Activated CD8-positive, alpha-beta memory T cell treated with anti-CD3 and anti-CD28 coated beads, Interleukin-2, amount 50 U/mL, for 1 hour (primary cell): ENCODE measurements around the gene SCGN.
"Not testable (repeated sequence)": the region's sequence is repeated elsewhere in the genome, so short reads cannot be mapped to it uniquely, and the experiment has no call there.

Experiments used
- DNase-seq: peaks from one replicate; pipeline ENCODE4 v3.0.0-alpha.2; 2020; ENCODE audit errors: extremely low read depth

SCGN gene

GRCh38 chr6:25730907-25731306, 78.9 kb downstream of the SCGN start:
- DNase-seq = no peak

DNA sequence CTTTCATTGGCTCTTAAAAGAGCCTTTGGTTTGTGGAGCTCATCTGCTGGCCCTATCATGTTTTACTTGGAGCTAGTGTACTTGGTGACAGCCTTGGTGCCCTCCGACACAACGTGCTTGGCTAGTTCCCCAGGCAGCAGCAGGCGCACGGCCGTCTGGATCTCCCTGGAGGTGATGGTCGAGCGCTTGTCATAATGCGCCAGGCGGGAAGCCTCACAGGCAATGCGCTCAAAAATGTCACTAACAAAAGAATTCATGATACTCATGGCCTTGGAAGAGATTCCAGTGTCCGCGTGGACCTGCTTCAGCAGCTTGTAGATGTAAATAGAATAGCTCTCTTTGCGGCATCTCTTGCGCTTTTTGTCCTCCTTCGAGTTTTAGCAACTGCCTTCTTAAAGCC, 79.7 kb downstream of the SCGN start:
- DNase-seq = no peak

DNA sequence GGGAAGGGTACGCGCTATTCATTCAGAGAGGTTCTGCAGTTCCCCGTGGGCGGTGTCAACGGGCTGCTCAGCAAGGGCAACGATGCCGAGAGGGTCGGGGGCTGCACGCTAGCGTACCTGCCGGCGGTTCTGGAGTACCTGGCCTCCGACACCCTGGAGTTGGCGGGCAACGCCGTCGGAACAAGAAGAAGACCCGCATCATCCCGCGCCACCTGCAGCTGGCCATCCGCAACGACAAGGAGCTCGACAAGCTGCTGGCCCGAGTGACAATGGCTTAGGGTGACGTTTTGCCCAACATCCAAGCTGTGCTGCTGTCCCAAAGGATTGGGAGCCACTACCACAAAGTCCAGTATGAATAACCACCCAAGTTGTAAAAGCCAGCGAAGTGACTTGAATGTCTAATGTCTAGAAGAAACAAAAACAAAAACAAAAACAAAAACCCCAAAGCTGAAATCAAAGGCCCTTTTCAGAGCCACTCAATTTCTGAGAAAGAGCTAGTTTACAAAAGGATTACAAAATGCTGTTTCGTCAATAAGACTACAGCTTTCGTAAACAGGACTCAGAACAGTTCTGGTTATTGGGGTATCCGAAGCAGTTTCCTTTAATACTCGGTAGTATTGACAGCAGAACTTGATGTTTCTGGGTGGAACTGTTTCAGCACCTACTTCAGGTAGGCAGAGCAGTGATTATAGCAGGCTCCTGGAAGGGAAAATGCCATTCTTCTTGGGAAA, 80.6 kb downstream of the SCGN start:
- no peak for DNase-seq

- no peak for DNase-seq
These were observed 83.2 kb downstream of the SCGN start for GRCh38 chr6:25735261-25735660.

DNA sequence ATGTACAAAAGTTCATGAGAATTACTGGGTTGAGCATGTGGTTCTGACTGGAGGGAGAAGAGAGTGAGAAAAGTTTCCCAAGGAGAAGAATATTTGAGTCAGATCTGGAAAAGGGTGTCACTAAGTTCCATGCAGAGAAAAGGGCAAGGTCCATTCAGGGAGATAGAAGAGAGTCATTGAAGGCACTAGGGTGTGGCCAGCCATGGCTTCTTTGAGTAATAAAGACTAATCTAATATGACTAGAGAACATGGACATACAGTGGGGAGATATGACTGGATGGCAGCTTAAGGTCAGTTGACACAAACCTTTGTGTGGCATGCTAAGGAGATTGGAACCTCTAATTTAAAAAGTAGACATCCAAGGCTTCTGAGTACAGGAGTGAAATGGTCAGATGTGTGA, 91.9 kb downstream of the SCGN start:
- DNase-seq = no peak

DNA sequence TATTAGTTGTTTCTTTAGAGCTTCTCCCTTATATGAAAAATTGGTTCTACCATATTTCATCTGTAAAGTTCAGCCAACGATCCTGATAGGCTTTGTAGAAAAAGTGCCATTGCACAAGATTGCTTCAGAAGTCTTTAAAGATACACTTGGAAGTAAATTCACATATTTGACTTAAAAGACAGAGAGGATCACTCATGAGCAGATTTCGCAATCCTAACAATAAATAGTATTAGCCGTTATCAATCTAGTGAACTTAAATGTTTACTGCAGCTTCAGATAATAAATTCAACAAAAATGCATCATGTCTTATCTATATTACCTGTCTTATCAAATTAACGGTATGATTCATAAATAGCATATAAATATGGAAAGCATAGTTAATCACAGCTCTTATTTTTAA, 93.8 kb downstream of the SCGN start:
- DNase-seq = no peak

DNA sequence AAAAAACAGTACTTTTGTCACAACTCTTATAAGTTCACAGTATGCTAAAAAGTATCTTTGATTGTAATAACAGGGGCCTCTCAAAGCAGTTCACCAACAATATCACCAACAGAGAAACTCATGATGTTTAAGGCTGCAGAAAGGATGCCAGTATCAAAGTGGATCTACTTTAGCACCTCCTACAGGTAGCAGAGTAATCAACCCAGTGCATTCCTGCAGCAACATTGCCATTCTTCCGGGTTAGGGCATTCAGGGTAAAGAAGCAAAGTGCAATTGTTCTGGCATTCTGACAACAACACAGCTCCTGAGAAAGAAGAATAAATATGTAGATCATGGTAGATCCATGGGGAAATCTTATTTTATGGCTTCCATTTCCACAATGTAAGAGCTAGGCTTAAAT, 95.0 kb downstream of the SCGN start:
- DNase-seq = no peak

DNA sequence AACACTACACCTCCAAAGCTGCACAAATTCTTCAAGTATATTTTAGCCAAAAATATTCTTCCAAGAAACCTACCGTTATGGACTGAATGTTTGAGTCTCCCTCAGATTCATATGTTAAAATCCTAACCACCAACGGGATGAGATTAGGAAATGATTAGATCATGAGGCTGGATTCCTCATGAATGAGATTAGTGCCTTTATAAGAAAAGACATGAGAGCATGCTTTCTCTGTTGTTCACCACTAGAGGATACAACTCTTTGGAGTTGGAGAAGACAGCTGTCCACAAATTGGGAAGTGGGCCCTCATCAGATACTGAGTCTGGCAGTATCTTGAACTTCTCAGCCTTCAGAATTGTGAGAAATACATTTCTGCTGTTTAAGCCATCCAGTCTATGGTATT, 95.5 kb downstream of the SCGN start:
- no peak for DNase-seq

- DNase-seq = no peak
These were observed 96.0 kb downstream of the SCGN start for GRCh38 chr6:25748049-25748448.

GRCh38 chr6:25748601-25749517, 96.8 kb downstream of the SCGN start:
- not testable (repeated sequence) for DNase-seq

GRCh38 chr6:25749837-25750236, 97.8 kb downstream of the SCGN start:
- DNase-seq = no peak

DNA sequence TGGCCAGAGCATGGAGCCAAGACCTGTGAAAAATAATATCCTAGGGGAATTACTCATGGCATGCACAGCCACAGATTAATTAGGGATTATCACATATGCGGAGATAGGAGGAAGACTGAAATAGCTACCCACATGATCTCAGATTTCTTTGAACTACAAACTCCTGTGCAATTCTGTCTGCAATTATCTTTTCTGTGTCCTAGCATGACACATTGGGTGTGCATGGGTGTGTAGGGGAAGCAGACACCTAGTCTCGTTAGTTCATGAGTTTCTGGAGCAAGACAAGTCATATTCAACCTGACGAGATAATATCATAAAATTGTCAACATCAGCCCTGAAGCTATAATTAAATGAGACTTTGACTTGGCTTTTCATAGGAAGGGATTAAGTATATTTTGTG, 98.9 kb downstream of the SCGN start:
- DNase-seq = no peak
